Activated T-cell treated with anti-CD3 and anti-CD28 coated beads, Interleukin-2, amount 50 U/mL, for 48 hours (primary cell): ENCODE results near the gene RTF2.

Experiments used
- DNase-seq, 2 experiments: peaks; one replicate each; pipeline ENCODE4 v3.0.0-alpha.2; 2020

The RTF2 gene, protein sequence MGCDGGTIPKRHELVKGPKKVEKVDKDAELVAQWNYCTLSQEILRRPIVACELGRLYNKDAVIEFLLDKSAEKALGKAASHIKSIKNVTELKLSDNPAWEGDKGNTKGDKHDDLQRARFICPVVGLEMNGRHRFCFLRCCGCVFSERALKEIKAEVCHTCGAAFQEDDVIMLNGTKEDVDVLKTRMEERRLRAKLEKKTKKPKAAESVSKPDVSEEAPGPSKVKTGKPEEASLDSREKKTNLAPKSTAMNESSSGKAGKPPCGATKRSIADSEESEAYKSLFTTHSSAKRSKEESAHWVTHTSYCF

DNA sequence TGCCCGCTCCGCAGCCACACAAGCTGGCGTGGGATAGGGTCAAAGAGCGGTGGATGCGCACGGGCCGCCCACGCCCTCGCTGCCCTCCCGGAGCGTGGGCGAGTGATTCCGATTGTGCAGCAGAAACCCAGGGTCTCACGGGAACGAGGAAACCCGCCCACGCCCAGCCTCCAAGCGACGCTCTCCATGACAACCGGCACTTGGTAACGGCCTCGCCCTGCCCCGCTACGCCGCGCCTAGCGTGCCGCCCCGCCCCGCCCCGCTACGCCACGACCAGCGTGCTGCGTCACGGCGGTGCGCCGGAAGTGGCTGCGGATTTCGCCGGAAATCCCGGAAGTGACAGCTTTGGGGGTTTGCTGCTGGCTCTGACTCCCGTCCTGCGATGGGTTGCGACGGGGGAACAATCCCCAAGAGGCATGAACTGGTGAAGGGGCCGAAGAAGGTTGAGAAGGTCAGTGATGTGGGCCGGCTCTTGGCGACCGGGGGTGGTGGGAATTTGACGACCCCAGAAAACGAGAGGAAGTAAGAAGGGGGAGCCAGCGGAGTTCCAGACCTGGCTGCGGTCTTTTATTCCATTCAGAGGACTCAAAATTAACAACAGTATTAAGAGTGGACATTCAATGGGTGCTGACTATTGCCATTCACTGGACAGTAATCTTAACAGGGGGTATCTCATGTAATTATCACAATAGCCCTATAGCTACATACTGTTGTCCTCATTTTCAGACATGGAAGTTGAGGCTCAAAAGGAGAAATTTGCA is at the start of gene RTF2:
TSS of gene RTF2 (plus strand) at position 312 of the 761 bp plus-strand sequence. CDS start at position 383, 71 bp downstream.
- peak; percentile 98 to 99 for DNase-seq

DNA sequence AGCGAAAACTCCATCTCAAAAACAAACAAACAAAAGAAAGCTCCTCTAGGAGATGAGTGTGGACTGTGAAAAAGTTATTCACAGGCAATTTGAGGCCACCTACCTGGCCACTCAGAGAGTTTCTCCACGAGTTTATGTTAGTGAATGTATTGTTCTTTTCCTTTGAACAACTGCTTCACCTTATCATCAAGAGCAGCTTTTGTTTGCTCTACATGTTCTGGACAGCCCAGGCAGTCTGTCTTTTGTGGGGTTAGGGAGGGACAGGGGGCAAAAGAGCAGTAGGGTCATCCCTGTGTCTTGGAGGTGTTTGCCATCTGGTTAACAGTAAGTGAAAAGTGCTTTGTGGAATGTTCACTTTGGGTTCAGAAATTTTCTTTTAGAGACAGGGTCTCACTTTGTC is 48.4 kb upstream of the RTF2 start:
- DNase-seq, result no peak

DNA sequence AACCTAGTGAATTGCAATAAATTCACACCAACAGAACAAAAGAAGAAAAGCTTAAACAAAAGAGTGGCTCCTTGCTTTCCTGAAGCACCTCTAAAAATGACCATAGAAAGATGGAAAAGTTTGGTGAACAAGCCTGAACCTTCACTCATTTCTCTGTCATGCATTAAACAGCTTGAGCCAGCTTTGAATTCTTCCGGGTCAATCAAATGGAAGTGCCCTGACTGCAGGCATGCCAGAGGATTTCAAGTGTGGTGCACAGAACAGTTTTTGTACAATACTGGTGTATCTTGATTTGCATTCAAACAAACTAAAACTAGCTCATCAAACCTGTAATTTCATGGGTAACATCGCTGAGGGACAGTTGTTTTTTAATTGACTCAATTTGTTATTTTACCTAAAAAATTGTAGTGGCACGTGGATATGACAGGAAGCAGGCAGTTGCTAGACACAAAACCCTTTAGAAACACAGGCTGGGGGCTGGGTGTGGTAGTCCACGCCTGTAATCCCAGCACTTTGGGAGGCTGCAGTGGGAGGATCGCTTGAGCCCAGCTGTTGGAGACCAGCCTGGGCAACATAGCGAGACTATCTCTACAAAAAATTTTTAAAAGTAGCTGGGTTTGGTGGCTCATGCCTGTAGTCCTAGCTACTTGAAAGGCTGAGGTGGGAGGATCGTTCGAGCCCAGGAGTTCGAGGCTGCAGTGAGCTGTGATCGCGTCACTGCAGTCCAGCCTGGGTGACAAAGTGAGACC is 47.3 kb upstream of the RTF2 start:
- no peak for DNase-seq

DNA sequence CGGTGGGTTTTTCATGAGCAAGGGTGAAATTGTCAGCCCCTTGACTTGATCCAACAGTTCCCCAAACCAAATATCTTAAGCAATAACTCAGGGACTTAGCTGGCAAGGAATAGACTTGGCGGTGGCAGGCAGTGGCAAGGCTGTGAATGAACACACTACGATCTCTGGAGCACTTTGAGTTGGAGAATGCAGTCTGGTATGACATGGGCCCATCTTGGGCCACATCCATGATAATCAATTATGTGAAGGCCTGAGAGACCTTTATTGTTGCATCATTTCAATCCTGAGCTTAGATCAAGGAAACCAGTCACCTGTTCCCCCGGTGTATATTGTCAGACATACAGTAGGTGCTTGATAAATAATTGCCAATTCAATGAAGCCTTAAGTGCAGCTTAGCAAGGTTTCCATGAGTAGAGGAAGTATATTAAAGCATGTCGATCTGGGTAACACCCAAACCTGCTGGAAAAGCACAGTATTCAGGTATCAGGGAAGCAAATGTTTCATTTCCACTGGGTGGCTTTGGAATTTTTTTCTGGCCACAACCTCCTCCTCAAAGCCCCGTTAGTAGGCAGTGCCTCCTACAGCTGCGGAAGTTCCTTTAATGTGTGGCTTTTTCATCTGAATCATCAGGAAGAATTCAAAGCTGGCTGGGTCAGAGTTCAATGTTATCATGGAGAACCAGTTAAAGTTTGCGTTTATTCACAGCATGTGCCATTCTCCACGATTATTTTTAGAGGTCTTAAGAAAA is 46.2 kb upstream of the RTF2 start:
- no peak for DNase-seq

DNA sequence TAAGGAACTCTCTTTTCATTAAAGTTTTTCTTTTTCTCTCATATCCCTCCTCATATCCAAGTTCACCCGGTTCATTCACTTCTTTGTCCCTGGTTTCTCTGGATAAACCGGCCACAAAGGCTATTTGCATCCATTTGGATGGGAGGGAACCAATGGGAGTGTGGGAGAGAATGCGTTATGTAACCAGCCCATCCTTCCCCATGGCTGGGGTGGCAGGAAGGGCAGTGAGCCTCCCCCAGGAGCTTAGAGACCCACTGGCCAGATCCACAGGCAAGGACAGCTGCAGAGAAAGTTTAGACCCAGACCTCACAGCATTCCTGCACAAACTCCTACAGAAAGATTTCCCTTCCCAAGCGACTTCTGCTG is 45.6 kb upstream of the RTF2 start:
- DNase-seq, result no peak

DNA sequence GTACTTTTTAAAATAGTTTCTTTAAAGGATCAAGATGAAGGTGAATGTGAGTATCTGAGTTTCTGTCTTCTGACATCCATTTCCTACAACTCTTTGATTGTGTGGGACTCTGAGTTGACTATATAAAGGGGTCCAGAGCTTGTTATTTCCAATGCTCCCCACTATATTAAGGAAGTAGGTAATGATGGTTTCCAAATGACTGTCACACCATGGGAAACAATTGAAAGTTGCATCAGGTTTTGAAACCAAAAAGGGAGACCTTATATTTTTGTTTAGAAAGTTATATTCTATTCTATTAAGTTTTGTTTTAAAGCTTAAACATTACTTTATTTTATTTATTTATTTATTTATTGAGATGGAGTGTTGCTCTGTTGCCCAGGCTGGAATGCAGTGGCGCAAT is 45.2 kb upstream of the RTF2 start:
- DNase-seq, result no peak

DNA sequence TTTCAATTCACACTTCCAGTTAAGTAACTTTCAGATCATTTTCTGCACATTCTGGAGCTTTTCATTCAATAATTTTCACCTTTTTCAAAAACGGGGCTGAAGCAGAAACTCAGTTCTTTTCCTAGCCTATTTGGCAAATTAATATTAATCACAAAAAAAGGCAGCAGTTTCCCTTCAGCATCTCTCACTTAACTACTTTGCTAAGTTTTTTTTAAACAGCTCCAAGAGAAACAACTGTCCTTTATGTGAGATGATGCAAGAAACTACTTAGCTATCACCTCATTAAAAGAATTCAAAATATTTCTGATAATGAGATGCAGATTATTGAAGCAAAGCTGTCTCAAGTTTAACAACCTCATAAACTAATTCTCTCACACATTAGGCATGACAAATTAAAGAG is 44.5 kb upstream of the RTF2 start:
- no peak for DNase-seq

DNA sequence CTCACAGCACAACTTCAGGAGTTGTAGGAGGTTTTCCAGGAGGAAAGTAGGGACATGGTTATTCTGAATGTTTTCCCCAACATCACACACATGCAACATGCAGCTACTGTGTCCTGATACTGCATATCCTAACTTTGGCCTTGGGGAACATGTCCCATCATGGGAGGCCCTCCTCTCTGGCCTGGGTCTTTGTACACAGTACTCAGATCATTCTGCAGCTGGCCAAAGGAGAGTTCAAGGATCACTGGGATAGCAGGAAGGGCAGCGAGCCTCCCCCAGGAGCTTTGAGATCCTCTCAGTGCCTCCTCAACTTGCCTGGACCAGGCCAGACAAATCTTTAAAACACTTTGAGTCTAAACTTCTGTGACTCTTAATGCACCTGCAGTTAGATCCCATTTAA is 43.5 kb upstream of the RTF2 start:
- DNase-seq, result no peak

DNA sequence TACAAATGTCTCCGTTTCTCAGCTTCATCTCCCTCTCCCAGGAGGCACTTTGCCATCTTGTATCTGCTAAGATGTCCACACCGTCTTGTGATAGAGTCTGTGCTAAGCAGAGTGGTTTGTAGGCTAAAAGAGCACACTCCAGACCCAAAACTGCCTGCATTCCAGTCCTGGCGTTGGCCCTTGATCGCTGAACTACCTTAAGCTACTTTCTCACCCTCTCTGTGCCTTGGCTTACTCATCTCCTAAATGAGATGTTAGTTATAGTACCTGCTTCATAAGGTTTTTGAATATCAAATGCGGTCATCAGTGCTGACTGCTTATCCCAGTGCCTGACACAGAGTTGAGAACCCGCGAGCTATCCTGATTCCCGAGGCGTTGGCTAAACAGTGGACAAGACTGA is 42.4 kb upstream of the RTF2 start:
- DNase-seq, result no peak

DNA sequence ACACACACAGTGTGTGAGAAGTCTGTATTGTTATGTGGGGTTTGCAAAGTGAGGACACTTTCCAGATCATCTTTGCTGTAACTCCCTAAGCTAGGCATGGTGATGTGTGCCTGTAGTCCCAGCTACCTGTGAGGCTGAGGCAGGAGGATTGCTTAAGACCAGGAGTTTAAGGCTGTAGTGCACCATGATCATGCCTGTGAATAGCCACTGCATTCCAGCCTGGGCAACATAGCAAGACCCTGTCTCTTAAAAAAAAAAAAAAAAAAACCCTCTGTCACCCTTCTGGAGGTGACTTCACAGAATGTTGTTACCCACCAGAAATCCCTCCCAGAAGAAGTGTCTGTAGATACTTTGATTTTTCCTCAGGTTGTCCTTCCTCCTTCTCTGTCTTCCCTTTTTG is 41.5 kb upstream of the RTF2 start:
- no peak for DNase-seq

DNA sequence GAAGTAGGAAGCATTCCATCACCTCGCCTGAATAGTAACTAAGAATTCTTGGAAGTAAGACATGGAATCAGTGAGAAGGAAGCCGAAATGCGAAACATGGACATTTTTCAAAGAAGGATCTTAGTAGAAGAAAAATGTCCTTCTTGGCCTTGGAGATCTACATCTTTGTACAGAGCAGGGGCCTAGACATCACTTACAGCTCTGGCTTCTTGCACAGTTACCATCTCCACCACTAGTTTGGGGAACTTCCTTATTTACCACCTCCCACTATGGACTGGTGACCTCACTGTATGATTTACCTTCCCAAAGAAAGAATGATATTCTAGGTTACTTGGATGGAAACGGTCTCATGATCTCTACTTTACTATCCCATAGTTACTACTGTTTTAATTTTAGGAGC is 40.6 kb upstream of the RTF2 start:
- DNase-seq, result no peak

DNA sequence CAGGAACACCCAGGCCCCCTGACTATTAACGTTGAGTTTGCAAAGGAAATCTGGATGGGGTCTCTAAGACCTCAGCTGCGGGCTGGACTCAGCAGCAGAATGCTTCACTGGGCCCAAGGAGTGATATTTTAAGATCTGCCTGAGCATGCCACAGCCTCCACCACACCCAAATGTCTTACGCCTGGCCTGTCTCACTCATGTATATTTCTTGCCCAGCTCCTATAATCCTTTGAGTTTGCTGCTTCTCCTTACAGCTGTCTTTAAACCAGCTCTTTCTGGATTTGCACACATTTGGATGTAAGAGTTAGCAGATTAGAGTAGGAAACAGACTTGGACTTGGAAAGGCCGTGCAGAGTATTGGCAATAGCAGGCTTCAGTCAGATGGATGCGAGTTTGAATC is 40.0 kb upstream of the RTF2 start:
- DNase-seq, result no peak

DNA sequence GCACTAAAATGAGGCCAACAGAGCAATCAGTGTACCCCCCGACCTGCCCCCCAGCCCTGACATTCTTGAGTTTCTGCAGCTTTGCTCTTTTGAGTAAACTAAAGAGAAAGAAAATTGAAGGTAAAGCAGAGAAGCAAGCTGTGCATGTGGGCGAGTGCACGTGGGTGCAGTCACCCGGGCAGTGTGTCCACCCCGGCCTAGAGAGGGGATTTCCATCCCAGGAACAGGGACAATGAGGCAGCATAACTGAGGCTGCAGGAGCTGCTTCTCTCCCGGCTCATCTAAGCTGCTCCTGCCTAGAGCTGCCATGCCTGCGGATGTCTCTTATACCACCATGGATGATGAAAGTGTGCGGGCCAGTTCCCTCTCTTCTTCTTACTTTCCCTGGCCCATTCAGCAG is 39.5 kb upstream of the RTF2 start:
- no peak for DNase-seq

DNA sequence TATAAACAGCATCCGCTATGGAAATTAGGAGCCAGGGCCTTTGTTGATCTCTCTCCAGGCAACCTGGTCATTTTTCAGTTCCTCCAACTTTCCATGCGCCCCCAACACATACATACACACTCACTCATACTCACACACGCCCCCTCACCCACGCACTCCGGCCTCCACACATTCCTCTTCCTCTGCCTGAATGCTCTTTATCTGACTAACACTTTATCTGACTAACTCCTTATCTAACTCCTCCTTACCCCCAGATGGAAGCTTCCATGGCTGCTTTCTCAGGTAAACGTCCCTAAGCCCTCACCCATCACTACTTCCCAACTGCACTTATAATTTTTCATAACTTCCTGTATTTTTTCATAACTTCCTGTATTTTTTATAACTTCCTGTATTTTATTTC is 38.9 kb upstream of the RTF2 start:
- peak; percentile 54 to 63 for DNase-seq

DNA sequence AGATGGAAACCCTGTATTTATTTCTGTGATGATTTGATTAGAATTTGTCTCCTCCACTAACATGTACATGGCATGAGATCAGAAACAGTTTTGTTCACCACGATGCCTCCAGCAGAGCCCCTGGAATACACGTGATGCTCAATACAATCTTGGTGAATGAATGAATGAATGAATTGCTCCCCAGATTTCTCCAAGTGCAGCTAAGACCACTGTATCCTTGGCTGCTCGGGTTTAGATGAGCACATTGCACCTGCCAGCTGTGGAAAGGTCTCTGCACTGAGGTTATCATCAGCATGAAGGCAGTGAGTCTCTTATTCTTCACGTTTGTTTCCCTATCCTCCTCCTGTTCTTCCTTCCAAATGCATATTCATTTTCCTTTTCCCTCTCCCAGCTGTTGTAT is 38.5 kb upstream of the RTF2 start:
- DNase-seq, result no peak

DNA sequence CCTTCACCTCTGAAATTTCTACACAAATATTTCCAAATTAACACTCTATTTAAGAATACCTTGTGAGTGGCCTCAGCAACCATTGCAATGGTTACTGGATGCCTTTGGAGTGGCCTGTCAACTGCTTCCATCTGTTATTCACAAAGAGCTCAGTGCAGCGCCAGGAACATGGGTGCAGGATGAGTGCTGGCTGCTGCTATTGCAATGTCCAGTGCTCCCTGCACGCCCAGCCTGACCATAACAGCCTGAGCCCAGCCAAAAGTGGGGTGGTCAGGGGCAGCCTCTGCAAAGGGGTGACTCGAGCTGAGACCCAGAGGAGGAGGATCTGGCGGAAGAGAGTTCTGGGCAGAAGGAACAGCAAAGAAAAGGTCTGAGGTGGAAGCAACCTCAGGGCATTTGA is 38.0 kb upstream of the RTF2 start:
- DNase-seq, result no peak

DNA sequence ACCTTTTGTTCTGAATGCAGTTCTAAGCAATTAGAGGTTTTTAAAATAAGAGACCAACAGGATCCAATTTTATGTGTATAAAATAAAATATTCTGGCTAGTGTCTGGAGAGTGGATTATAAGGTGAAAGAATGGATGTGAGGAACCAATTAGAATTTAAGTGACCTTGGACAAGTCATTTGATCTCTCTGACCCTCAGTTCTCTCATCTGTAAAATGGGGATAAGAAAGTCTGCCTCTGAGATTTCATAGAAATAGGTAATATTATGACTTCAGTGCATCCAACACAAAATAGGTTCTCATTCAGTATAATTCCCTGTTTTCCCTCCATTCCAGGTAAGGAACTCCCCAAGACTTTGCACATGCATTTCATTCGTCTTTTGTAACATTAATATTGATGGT is 37.5 kb upstream of the RTF2 start:
- no peak for DNase-seq

DNA sequence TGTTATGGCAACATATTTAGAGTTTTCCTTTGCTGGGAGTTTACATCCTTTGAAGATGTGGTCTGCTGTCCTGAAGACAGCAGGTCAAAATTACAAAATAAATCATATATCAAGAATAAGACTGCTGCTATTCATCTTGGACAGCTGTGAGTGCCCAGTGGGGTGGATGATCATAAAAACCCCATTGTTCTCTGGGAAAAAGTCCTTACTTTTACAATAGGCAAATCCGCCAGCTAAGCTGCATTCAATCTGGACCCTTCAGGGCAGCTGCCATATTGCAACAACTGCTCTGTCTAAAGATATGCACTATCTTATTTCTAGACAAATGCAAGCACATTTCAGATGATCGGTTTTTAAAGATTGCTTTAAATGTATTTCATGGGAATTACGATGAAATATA is 37.0 kb upstream of the RTF2 start:
- DNase-seq, result no peak

DNA sequence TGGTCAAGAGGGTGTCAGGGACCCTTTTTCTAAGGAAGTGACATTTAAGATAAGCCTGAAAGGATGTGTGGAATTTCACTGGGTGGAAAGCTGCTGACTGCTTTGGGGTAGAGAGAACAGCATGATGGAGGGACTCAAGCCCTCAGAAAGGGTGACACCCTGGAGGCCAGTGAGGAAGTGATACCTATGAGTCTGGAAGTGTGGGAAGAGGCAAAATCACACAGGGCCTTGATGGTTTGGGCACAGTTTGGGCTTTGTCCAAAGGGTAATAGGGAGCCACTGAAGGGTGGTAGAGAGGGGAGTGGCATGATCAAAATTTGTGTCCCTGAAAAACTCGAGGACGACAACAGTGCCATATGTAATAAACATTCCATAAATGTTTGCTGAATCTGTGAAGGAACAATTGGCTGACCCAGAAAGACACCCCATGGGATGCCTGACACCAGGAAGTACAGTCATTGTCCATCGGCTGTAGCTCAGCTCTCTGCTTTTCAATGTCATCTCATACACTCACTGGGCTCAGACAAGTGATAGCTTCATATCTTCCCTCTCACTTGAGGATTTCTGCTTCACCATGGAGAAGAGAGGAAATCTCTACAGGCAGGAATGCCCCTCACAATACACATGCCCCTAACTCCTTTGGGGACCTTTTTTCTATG is 35.1 kb upstream of the RTF2 start:
- DNase-seq, result no peak

DNA sequence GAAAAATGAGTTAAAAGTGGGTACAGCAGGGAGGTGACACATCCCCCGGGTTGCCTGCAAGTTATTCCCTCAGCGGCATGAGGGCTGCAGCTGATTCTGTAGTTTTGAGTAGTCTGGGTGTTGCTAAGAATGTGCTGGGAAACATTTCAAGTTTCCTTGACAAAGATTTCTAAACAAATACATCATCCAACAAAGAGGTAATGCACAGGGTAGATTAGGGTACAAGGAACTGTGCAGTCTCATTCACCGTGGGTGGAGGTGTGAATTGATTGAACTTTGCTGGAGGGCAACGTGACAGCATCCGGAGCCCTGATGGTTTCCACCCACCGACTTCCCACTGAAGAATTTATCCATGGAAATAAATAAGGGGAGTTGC is 34.6 kb upstream of the RTF2 start:
- DNase-seq, result peak in 1 of 2 experiments; percentile 15

DNA sequence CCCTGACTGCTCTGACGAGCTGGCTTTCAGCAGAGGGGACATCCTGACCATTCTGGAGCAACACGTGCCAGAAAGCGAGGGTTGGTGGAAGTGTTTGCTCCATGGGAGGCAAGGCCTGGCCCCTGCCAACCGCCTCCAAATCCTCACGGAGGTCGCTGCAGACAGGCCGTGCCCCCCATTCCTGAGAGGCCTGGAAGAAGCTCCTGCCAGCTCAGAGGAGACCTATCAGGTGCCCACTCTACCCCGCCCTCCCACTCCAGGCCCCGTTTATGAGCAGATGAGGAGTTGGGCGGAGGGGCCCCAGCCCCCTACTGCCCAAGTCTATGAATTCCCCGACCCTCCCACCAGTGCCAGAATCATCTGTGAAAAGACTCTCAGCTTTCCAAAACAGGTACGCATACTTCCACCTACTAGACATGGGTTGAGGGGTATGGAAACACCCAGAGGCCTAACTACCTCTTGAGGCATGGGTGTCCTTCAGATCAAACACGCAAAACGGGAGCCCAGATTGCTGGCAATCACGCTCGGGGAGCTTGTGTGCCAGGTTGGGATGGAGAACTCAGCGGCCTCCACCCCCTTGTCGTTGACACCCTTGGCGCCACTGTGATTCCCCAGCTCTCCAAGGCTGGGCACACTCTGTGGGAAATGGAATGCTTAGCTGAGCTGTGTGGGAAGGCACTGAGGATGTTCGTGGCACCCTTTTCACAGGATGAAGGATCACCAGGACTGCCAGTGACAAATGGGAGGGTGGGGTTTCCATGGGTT is 31.0 kb upstream of the RTF2 start:
- peak in 1 of 2 experiments; percentile 12 for DNase-seq

DNA sequence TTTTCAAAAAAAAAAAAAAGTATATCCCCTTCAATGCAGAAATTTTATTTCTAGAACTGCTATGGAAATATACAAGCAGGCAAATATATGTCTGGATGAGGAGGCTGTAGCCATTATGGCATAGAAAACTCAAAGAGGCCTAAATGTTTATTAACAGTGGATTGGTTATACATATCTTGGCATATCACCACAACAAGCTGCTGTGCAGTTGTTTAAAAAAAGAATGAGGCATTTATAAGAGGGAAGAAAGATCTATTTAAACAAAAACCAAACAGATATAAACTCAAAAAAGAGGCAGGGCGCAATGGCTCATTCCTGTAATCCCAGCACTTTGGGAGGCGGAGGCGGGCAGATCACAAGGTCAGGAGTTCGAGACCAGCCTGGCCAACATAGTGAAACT is 30.1 kb upstream of the RTF2 start:
- no peak for DNase-seq
